AG04450 (cell line): ENCODE results near the gene GNGT2. TPM values are rescaled to one million over a fixed set of nuclear protein-coding genes. Genes with fewer than 3 reads are reported as not detected.

ENCODE experiments used
- CTCF ChIA-PET: fragments of 300-600, 350-600 bp; formaldehyde crosslinking; extraction: SDS; loops from one replicate; lab custom pipeline; 2022; ENCODE audit warnings: antibody characterized with exemption, inconsistent platforms; lab: Charles Lee
- POLR2A ChIA-PET: fragments of 350-600 bp; formaldehyde crosslinking; extraction: SDS; loops from one replicate; lab custom pipeline; 2021; ENCODE audit warnings: antibody characterized with exemption, inconsistent platforms; lab: Yijun Ruan, JAX
- DNase-seq: peaks from one replicate; pipeline ENCODE4 v3.0.0-alpha.2; 2011; ENCODE audit warnings: low read depth, low spot score
- H3K27ac ChIP-seq: one replicate; pipeline ENCODE4 v1.5.1; 2012; ENCODE audit warnings: low read depth, low read length, control low read depth
- H3K27me3 ChIP-seq: one replicate; pipeline ENCODE4 v1.6.0; 2012; ENCODE audit warnings: low read length; ENCODE audit not compliant: control insufficient read depth, insufficient read depth
- H3K4me3 ChIP-seq: 2 replicates; pipeline ENCODE4 v1.5.1; 2011; ENCODE audit warnings: mild to moderate bottlenecking, low read depth, low read length, control low read depth
- H3K9me3 ChIP-seq: 2 replicates; pipeline ENCODE4 v1.5.1; 2012; ENCODE audit warnings: low read length; ENCODE audit not compliant: control insufficient read depth, insufficient read depth
- CTCF ChIP-seq: IDR thresholded peaks from 2 replicates; pipeline ENCODE4 v1.5.1; 2011; ENCODE audit warnings: low read depth, low read length, control low read depth, inconsistent platforms
- polyA plus RNA-seq: library from polyadenylated mRNA; depleted of rRNA; stranded (reverse); fragments of >200 nt; gene quantifications from 2 replicates; pipeline ENCODE4 v1.2.3, GENCODE V29; 2011

Gene GNGT2
- polyA plus RNA-seq, 1 experiment: 0.16 TPM

- POLR2A ChIA-PET: no interaction called here
- Histone ChIP-seq H3K27ac (no peak overlapping the region), H3K4me3 (no peak overlapping the region), H3K27me3 (peaks cover 23% of the 10 kb centered on the region), H3K9me3 (no peaks in the 10 kb centered on the region)
- no peak for DNase-seq
- TF ChIP-seq CTCF: no peak
- CTCF ChIA-PET: interaction anchor here (0.5 to 2.5 kb wide), 5 partner anchors 11 to 545 kb away, joined by 3 to 10 read pairs (median 6); no protein-coding TSS in a partner anchor
Measured at GRCh38 chr17:49240619-49241018, 30.2 kb upstream of the GNGT2 start.

- H3K27ac ChIP-seq: no peak overlapping the region
- peaks cover 21% of the 10 kb centered on the region for H3K27me3 ChIP-seq
- DNase-seq: no peak
- no peak for TF ChIP-seq CTCF
- H3K9me3 ChIP-seq: no peaks in the 10 kb centered on the region
- POLR2A ChIA-PET: no interaction called here
- H3K4me3 ChIP-seq: no peak overlapping the region
- CTCF ChIA-PET: interaction anchor here (1.7 to 2.5 kb wide), 3 partner anchors 10 to 51 kb away, joined by 5 to 10 read pairs (median 6); no protein-coding TSS in a partner anchor
Measured at GRCh38 chr17:49239963-49240362, 29.6 kb upstream of the GNGT2 start.

- no peak for TF ChIP-seq CTCF
- no peak for DNase-seq
- POLR2A ChIA-PET: no interaction called here
- no peak overlapping the region for H3K27ac ChIP-seq
- H3K9me3 ChIP-seq: no peaks in the 10 kb centered on the region
- H3K27me3 ChIP-seq: peaks cover 13% of the 10 kb centered on the region
- no peak overlapping the region for H3K4me3 ChIP-seq
- CTCF ChIA-PET: interaction anchor here (0.6 kb wide), 1 partner anchor 43 kb away, joined by 3 read pairs; no protein-coding TSS in a partner anchor
Measured at GRCh38 chr17:49235896-49236295, 25.5 kb upstream of the GNGT2 start.

GRCh38 chr17:49234509-49235080, 24.2 kb upstream of the GNGT2 start:
- TF ChIP-seq CTCF: no peak
- no peak overlapping the region for H3K4me3 ChIP-seq
- CTCF ChIA-PET: interaction anchor here (0.5 kb wide), 1 partner anchor 236 kb away, joined by 5 read pairs; no protein-coding TSS in a partner anchor
- POLR2A ChIA-PET: no interaction called here
- H3K27me3 ChIP-seq: peaks cover 13% of the 10 kb centered on the region
- no peaks in the 10 kb centered on the region; the same call in 1 of the 2 replicates for H3K9me3 ChIP-seq
- H3K27ac ChIP-seq: no peak overlapping the region
- DNase-seq: no peak

- TF ChIP-seq CTCF: no peak
- Histone ChIP-seq H3K9me3 (no peaks in the 10 kb centered on the region; the same call in 1 of the 2 replicates), H3K27me3 (peaks cover 21% of the 10 kb centered on the region), H3K4me3 (no peak overlapping the region), H3K27ac (no peak overlapping the region)
- CTCF ChIA-PET: interaction anchor here (0.6 to 1.4 kb wide), 2 partner anchors 60 to 92 kb away, joined by 3 to 4 read pairs; no protein-coding TSS in a partner anchor
- POLR2A ChIA-PET: no interaction called here
- no peak for DNase-seq
Measured at GRCh38 chr17:49231563-49231894, 21.2 kb upstream of the GNGT2 start.
